GM19023 (cell line): ENCODE measurements around the gene PHETA1.
"Not testable (repeated sequence)": the region's sequence is repeated elsewhere in the genome, so short reads cannot be mapped to it uniquely, and the experiment has no call there.

Source experiments
- ATAC-seq: cut with Tn5 transposase; IDR thresholded peaks from one replicate; pipeline ENCODE4 v1.9.1; 2021; ENCODE audit warnings: mild to moderate bottlenecking, moderate library complexity; ENCODE audit not compliant: unreplicated experiment

Gene PHETA1

DNA sequence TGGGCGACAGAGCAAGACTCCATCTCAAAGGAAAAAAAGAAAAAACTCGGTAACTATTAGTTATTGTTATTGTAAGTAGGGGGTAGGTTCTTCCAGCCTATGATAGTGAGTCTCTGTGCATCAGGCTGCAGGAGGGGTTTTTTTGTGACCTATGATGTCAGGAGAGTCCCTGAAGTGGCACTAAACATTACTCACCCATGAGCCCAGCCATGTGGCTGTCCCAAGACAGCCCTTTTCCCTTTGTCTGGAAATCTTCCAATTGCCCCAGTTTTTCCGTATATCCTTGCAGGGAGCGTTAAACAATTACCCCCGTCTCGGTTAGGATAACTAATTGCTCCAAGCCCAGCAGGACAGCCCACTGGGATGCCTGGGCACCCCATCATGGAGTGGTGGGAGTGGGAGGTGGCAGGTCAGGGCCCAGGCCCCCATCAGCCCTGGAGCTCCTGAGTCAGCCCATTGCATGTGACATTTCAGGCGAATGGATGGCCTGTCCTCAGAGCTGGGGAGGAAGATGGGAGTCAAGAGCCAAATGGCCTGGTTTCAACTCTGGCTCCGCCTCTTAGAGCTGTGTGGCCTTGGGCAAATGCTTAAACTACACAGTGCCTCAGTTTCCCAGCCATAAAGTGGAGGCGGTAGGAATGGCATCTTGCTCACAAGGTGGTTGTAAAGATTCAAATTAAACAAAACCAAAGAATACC, 16.4 kb downstream of the PHETA1 start:
- ATAC-seq, result no peak

DNA sequence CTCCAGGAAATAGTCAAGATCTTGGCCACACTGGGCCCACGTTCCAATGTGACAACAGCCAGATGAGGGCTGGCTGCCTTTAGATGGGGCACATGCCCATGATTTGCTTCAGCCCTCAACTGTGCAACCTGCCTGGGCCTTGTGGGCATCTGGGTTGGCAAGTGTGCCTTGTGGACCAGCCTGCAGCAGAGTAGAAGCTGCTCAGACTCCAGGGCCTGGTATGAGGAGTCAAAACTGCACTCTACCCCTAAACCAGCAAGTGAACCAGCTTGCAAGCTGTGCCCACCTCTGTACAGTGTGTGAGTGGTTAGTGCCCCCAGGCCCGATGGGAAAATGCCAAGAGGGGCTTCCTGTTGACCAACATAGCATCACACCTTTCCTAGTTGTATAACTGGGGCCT, 17.9 kb downstream of the PHETA1 start:
- no peak for ATAC-seq

GRCh38 chr12:111349748-111350520, 19.0 kb downstream of the PHETA1 start:
- no peak for ATAC-seq

GRCh38 chr12:111349101-111349747, 19.7 kb downstream of the PHETA1 start:
- no peak for ATAC-seq

- ATAC-seq, result no peak
Measured at GRCh38 chr12:111347891-111348644, 20.8 kb downstream of the PHETA1 start.

DNA sequence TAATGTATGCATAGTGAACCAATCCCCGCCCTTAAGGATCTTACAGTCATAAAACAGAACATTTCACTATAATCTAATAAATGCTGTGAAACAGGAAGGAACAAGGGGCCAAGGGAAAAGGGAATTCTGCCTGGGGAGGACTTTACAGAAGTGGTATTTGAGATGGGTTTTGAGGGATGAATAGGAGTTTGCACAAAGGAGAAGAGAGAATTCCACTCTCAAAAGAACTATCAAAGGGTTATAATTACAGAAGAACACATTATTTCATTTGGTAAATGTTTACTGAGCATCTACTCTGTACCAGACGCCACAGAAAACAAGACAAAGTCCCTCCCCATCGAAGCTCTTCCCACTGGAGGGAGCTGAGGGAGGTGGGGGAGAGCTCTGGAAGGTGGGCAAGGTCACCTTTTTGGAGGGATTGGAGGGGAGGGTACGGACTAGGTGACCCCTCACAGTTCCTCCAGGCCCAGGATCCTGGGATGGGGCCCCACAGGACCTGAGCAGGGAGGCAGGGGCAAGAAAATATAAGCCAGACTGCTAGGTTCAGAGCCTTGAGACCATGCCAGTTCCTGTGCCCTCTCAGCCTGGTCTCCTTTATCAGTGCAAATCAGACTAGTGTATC, 24.5 kb downstream of the PHETA1 start:
- ATAC-seq, result no peak

GRCh38 chr12:111343181-111343580, 25.7 kb downstream of the PHETA1 start:
- no peak for ATAC-seq

GRCh38 chr12:111342376-111342775, 26.5 kb downstream of the PHETA1 start:
- ATAC-seq, result no peak

- no peak for ATAC-seq
Measured at GRCh38 chr12:111341426-111342065, 27.3 kb downstream of the PHETA1 start.

DNA sequence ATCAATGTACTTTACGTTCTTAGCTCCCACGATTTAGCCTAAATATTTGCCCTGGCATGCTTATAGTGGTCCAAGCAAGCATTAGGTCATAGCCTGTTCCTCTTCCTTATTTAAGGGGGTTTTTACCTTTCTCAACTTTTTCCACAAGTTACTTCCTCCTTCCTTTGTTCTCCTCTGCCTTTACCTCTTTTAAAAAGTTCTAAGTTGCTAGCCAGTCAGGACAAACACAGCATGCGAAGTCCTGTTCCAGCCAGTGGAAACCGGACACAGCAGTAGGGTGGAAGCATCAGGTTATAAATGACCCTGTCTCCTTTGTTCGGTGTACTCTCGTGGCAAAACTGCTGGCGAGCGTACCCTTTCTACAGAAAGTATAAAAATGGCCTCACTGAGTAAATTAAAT, 28.2 kb downstream of the PHETA1 start:
- ATAC-seq, result not testable (repeated sequence)

DNA sequence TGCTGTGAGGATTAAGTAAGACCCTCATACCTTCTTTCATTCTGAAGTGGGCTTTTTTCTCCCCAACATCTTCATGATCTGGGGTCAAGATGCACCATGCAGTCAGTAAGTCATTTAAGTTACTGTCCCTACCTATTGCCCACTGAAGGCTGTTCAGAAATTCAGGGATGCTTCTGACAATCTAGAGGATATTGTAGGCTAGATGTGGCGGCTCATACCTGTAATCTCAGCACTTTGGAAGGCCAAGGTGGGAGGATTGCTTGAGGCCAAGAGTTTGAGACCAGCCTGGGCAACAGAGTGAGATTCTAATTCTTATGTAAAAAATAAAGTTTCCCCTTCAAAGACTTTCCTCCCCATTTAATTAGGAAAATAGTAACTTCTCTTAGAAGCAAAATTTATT, 28.7 kb downstream of the PHETA1 start:
- ATAC-seq, result no peak

DNA sequence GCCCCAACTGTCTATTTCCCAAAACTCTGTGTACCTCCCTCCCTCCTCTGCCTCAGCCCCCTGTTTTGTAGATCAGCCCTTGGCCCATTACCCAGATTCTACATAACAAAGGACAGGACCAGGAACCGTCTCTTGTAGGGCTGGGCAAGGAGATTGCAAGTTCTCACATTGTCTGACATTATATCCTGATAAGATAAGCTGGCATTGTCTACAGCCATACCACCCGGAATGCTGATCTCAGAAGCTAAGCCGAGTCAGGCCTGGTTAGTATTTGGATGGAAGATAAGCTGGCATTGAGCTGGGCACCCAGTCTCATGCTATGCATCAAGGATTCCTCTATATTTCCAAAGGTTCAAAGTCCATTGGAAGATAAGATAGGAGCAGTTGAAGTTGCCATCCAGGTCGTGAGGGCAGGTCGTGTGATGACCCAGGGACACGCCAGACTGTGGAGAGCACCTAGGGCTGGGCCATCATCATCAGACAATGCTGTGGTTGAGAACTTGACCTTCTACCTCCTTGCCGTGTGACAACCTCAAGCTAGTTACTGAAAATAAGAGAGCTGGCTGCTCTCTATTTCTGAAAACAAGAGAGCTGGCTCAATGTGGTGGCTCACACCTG, 29.5 kb downstream of the PHETA1 start:
- no peak for ATAC-seq

GRCh38 chr12:111338096-111338495, 30.8 kb downstream of the PHETA1 start:
- no peak for ATAC-seq

- no peak for ATAC-seq
Measured at GRCh38 chr12:111337371-111337770, 31.5 kb downstream of the PHETA1 start.

- not testable (repeated sequence) for ATAC-seq
Measured at GRCh38 chr12:111336411-111336810, 32.5 kb downstream of the PHETA1 start.

GRCh38 chr12:111335811-111336210, 33.1 kb downstream of the PHETA1 start:
- no peak for ATAC-seq

DNA sequence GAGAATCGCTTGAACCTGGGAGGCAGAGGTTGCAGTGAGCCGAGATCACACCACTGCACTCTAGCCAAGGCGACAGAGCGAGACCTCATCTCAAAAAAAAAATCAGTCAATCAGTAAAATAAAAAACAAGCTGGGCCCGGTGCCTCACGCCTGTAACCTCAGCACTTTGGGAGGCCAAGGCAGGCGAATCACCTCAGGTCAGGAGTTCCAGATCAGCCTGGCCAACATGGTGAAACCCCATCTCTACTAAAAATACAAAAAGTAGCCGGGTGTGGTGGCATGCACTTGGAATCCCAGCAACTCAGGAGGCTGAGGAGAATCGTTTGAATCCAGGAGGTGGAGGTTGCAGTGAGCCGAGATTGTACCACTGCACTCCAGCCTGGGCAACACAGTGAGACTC, 33.6 kb downstream of the PHETA1 start:
- ATAC-seq, result not testable (repeated sequence)

DNA sequence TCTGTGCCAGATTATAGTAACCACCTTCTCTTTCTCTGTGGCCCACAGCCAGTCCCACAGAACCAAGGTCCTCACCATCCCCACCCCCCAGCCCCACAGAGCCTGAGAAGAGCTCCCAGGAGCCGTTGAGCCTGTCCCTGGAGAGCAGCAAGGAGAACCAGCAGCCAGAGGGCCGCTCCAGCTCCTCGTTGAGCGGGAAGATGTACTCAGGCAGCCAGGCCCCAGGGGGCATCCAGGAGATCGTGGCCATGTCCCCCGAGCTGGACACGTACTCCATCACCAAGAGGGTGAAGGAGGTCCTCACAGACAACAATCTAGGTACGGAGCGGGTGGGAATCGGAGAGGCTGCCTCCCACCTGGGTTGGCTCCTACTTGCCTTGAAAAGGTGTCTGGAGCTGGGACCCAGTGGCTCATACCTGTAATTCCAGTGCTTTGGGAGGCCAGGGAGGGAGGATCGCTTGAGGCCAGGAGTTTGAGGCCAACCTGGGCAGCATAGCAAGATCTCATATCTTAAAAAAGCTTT, 34.4 kb downstream of the PHETA1 start:
- no peak for ATAC-seq
